Tibial nerve (tissue), 4 donors: Measurements from ENCODE around the gene SSR1. TPM values are rescaled to one million over a fixed set of nuclear protein-coding genes. Genes with fewer than 3 reads are reported as not detected.
A peak's percentile ranks its signal among the peaks of the same experiment; 100 is the strongest.

Experiments
- DNase-seq, 2 donors: peaks; one replicate each; pipeline ENCODE4 v3.0.0-alpha.2; 2019; ENCODE audit warnings: low spot score in 2 of 2
- H3K27ac ChIP-seq, 4 donors: fragments of 200-600 bp; sonication (generic) in 3 of 4; one replicate each; pipeline ENCODE4 v1.5.1; 2017 to 2019; ENCODE audit warnings: mild to moderate bottlenecking in 1 of 4
- H3K27me3 ChIP-seq, 2 donors: fragments of 200-600 bp; sonication (generic) in 1 of 2; one replicate each; pipeline versions ENCODE4 v1.5.1 to v1.6.0; 2017 to 2019
- H3K36me3 ChIP-seq, 3 donors: fragments of 200-600 bp; sonication (generic); one replicate each; pipeline ENCODE4 v1.5.1; 2018 to 2019
- H3K4me1 ChIP-seq, 4 donors: fragments of 200-600 bp; sonication (generic) in 3 of 4; one replicate each; pipeline ENCODE4 v1.5.1; 2017 to 2019
- H3K4me3 ChIP-seq, 4 donors: fragments of 200-600 bp; sonication (generic) in 3 of 4; one replicate each; pipeline ENCODE4 v1.5.1; 2017 to 2019; ENCODE audit warnings: mild to moderate bottlenecking in 1 of 4, moderate library complexity in 1 of 4
- H3K9me3 ChIP-seq, 4 donors: fragments of 200-600 bp; sonication (generic) in 3 of 4; one replicate each; pipeline ENCODE4 v1.5.1; 2017 to 2019
- CTCF ChIP-seq, 5 experiments: fragments of 200-600 bp in 3 of 5; fragments of 450-650 bp in 2 of 5; sonication (generic) in 3 of 5; IDR thresholded peaks; one replicate each; pipeline ENCODE4 v1.5.1; 2016 to 2019; ENCODE audit warnings: antibody characterized with exemption in 5 of 5, mild to moderate bottlenecking in 3 of 5, moderate library complexity in 2 of 5
- EP300 ChIP-seq, 2 donors: sonication (generic); formaldehyde crosslinking; IDR thresholded peaks; one replicate each; pipeline ENCODE4 v1.6.1; 2017; ENCODE audit warnings: antibody characterized with exemption in 2 of 2, mild to moderate bottlenecking in 1 of 2
- POLR2A ChIP-seq, 2 donors: fragments of 450-650 bp; IDR thresholded peaks; one replicate each; pipeline ENCODE4 v1.6.1; 2017; ENCODE audit warnings: antibody characterized with exemption in 2 of 2, mild to moderate bottlenecking in 2 of 2, moderate library complexity in 2 of 2
- WGBS, 2 donors: methylation state at CpG; one replicate each; pipeline ENCODE4 v1.1.5; 2018; 5-methylcytosine and 5-hydroxymethylcytosine counted together
- total RNA-seq, 4 donors: library from RNA; depleted of rRNA; stranded (reverse); fragments of >200 nt; gene quantifications; one replicate each; pipeline ENCODE4 v1.1.0, GENCODE V29; 2016

Gene SSR1
- total RNA-seq, 4 donors from 2014 or later: 30.8 to 68.2 (median 51.5) TPM

GRCh38 chr6:7262746-7263518 is 50.1 kb downstream of the SSR1 start:
- no peaks in the 10 kb centered on the region for H3K9me3 ChIP-seq
- H3K27me3 ChIP-seq: no peaks in the 10 kb centered on the region
- no peak for TF ChIP-seq POLR2A (IDR thresholded peaks at IDR 0.05)
- no peak for TF ChIP-seq CTCF (IDR thresholded peaks at IDR 0.05)
- no peak for TF ChIP-seq EP300 (IDR thresholded peaks at IDR 0.05)
- no peaks in the 10 kb centered on the region for H3K36me3 ChIP-seq
- peak in 1 of 2 donors; percentile 5 for DNase-seq
- no peak overlapping the region for H3K4me3 ChIP-seq
- 80 to 86% methylated on average over 10 to 16 of the region's 16 CpGs for WGBS, 2 donors
- peaks cover 0 to 27% (median 3%) of the 10 kb centered on the region in 4 donors for H3K4me1 ChIP-seq
- no peak overlapping the region for H3K27ac ChIP-seq

GRCh38 chr6:7261852-7262461 is 51.0 kb downstream of the SSR1 start:
- peak overlapping the region in 3 of 4 donors; percentile 26 to 87 (median 68) for H3K27ac ChIP-seq

GRCh38 chr6:7261032-7261841 is 51.8 kb downstream of the SSR1 start:
- Histone ChIP-seq H3K4me1 (peaks cover 0 to 19% (median 3%) of the 10 kb centered on the region in 4 donors), H3K27ac (peak overlapping the region; percentile 26 to 87 (median 66)), H3K4me3 (peak overlapping the region; percentile 40 to 71 (median 55)), H3K27me3 (no peaks in the 10 kb centered on the region), H3K9me3 (peaks cover 0 to 8% (median 0%) of the 10 kb centered on the region in 4 donors), H3K36me3 (no peaks in the 10 kb centered on the region)
- TF ChIP-seq POLR2A (IDR thresholded peaks at IDR 0.05) (peak; percentile 10 to 65), EP300 (IDR thresholded peaks at IDR 0.05) (peak in 1 of 2 donors; percentile 63), CTCF (IDR thresholded peaks at IDR 0.05) (peak in 1 of 5 experiments; percentile 19)
- DNase-seq: peak; percentile 59 to 71
- 2 to 3% methylated on average over 43 of the region's 43 CpGs for WGBS, 2 donors

More at GRCh38 chr6:7261852-7262461, 51.0 kb downstream of the SSR1 start:
- H3K4me1 ChIP-seq: peaks cover 0 to 19% (median 3%) of the 10 kb centered on the region in 4 donors
- TF ChIP-seq EP300 (IDR thresholded peaks at IDR 0.05): no peak
- TF ChIP-seq POLR2A (IDR thresholded peaks at IDR 0.05): no peak
- no peak for TF ChIP-seq CTCF (IDR thresholded peaks at IDR 0.05)
- peaks cover 0 to under 1% (median 0%) of the 10 kb centered on the region in 4 donors for H3K9me3 ChIP-seq
- H3K36me3 ChIP-seq: no peaks in the 10 kb centered on the region
- WGBS, 2 donors: 60 to 64% methylated on average over 13 of the region's 13 CpGs
- no peaks in the 10 kb centered on the region for H3K27me3 ChIP-seq
- H3K4me3 ChIP-seq: peak overlapping the region; percentile 40 to 71 (median 55)
- peak in 1 of 2 donors; percentile 11 for DNase-seq

- 62 to 63% methylated on average over 12 to 13 of the region's 13 CpGs for WGBS, 2 donors
- peak overlapping the region; percentile 6 to 87 (median 66) for H3K27ac ChIP-seq
- DNase-seq: no peak
Observed at GRCh38 chr6:7260291-7261031, 52.5 kb downstream of the SSR1 start.

More at GRCh38 chr6:7260291-7261031, 52.5 kb downstream of the SSR1 start:
- Histone ChIP-seq H3K36me3 (no peaks in the 10 kb centered on the region), H3K27me3 (no peaks in the 10 kb centered on the region), H3K4me1 (peaks cover 0 to 19% (median 3%) of the 10 kb centered on the region in 4 donors), H3K9me3 (peaks cover 0 to 15% (median 0%) of the 10 kb centered on the region in 4 donors), H3K4me3 (peak overlapping the region; percentile 40 to 71 (median 55))
- TF ChIP-seq EP300 (IDR thresholded peaks at IDR 0.05) (no peak), POLR2A (IDR thresholded peaks at IDR 0.05) (no peak), CTCF (IDR thresholded peaks at IDR 0.05) (no peak)
